Measurements from ENCODE around the gene SPEG.

Gene SPEG

DNA sequence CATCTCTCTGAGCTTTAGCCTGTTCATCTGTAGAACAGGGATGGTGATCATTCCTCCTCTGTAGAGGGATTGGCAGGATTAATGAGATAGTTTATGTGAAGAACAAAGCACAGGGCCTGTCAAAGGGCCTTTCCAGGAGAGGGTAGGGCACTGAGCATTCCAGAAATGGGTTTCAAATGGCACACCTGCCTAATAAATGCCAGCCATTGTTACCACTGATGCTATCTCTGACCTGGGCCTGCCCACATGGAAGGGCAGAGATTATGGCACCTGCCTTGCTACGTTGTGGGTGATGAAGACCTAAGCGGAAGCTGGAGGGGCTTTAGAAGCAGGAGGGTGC lies 33.1 kb downstream of the SPEG start:
- DNase-seq (ENCODE audit: low read depth): no peak
- TF ChIP-seq, protein P1, sequence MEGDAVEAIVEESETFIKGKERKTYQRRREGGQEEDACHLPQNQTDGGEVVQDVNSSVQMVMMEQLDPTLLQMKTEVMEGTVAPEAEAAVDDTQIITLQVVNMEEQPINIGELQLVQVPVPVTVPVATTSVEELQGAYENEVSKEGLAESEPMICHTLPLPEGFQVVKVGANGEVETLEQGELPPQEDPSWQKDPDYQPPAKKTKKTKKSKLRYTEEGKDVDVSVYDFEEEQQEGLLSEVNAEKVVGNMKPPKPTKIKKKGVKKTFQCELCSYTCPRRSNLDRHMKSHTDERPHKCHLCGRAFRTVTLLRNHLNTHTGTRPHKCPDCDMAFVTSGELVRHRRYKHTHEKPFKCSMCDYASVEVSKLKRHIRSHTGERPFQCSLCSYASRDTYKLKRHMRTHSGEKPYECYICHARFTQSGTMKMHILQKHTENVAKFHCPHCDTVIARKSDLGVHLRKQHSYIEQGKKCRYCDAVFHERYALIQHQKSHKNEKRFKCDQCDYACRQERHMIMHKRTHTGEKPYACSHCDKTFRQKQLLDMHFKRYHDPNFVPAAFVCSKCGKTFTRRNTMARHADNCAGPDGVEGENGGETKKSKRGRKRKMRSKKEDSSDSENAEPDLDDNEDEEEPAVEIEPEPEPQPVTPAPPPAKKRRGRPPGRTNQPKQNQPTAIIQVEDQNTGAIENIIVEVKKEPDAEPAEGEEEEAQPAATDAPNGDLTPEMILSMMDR (IDR thresholded peaks at IDR 0.05; ENCODE audit: insufficient read depth, low read depth, low read length, missing control alignments): no peak
- H3K4me3 ChIP-seq (ENCODE audit: low read length): no peak overlapping the region

DNA sequence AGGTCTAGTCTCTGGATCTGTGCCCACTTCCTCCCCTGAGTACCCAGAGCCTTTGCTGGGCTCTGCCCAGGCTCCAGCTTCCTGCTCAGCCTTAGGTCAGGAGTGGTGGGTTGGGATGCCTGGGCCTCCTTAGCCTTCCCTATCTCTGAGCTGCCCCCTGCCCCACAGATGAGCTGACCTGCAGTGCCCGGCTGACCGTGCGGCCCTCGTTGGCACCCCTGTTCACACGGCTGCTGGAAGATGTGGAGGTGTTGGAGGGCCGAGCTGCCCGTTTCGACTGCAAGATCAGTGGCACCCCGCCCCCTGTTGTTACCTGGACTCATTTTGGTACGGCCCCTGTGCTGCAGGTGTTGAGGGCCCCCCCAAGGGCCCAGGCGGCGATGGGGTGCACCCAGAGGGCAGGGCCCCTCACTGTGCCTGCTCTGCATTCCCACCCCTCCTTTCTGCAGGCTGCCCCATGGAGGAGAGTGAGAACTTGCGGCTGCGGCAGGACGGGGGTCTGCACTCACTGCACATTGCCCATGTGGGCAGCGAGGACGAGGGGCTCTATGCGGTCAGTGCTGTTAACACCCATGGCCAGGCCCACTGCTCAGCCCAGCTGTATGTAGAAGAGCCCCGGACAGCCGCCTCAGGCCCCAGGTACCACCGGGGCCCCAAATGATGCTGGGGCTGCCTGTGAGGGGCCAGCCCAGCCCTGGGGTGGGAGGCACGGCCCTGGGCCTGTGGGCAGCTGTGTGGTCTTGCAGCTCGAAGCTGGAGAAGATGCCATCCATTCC lies 34.0 kb downstream of the SPEG start:
- no peak for DNase-seq (ENCODE audit: low read depth)
- no peak overlapping the region for H3K4me3 ChIP-seq (ENCODE audit: low read length)
- TF ChIP-seq, protein P1 (IDR thresholded peaks at IDR 0.05; ENCODE audit: insufficient read depth, low read depth, low read length, missing control alignments): no peak

DNA sequence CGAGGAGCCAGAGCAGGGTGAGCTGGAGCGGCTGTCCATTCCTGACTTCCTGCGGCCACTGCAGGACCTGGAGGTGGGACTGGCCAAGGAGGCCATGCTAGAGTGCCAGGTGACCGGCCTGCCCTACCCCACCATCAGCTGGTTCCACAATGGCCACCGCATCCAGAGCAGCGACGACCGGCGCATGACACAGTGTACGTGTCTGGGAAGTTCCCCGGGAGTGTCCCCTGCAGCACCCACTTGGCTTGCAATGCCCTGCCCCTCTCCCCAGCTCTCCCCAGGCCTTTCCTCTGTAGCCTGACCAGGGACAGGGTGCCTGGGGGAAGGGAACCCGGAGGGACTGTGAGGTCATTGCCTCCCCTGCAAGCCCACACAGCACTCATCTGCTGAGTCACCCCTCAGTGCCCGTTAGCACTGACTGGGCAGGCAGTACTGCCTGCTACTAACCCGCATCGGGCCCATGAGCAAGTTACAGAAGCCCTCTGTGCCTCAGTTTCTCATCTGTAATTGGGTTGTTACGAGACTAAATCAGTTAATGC lies 34.6 kb downstream of the SPEG start:
- no peak overlapping the region for H3K4me3 ChIP-seq (ENCODE audit: low read length)
- TF ChIP-seq, protein P1 (IDR thresholded peaks at IDR 0.05; ENCODE audit: insufficient read depth, low read depth, low read length, missing control alignments): no peak
- DNase-seq (ENCODE audit: low read depth): peak; percentile 87

DNA sequence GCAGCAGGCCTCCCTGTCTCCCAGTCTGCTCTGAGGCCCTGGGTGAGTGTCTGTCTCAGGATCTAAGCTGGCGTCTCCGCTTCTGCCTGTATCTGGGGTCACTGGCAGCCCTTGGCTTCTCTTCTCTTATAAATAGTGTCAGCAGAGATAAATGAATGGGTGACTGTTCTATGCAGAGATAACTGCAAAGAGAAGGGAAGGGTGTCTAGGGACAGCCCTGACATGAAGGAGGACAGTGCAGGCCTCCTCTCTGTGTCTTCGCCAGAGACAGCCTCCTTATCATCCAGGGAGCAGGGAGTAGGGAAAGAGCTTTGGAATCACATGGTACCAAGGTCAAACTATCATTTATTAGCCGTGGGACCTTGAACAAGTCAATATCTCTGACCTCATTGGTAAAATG lies 35.8 kb downstream of the SPEG start:
- TF ChIP-seq, protein P1 (IDR thresholded peaks at IDR 0.05; ENCODE audit: insufficient read depth, low read depth, low read length, missing control alignments): no peak
- no peak for DNase-seq (ENCODE audit: low read depth)
- no peak overlapping the region for H3K4me3 ChIP-seq (ENCODE audit: low read length)

DNA sequence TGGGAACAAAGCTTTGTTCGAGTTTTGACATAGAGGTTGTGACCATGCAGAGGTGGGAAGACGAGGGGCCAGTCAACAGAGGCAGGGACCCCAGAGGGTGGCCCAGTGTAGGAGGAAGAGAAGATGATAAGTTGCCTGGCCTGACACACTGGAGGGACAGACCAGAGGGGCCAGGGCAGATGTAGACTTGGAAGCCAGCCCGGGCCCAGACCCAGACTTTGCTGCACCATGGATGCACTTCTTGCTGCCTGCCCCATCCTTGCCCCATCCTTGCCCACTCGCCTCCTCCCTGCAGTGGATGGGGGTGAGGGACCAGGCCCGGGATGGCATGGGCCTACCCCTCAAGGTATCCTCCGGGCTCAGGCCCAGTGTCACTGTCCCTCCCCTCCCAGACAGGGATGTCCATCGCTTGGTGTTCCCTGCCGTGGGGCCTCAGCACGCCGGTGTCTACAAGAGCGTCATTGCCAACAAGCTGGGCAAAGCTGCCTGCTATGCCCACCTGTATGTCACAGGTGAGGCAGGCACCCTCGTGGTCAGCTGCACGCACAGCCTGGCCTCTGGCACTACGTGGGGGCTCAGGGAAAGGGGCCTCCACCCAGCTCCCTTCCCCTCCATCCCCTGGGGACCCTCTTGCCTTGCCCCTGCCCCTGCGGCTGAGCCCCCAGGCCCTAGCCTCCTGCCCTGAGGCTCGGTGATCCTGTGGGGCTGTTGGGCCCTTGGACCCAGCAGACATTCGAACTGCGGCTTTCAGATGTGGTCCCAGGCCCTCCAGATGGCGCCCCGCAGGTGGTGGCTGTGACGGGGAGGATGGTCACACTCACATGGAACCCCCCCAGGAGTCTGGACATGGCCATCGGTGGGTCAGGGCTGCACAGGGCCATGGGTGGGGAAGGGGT lies 37.1 kb downstream of the SPEG start:
- no peak for DNase-seq (ENCODE audit: low read depth)
- H3K4me3 ChIP-seq (ENCODE audit: low read length): no peak overlapping the region
- TF ChIP-seq, protein P1 (IDR thresholded peaks at IDR 0.05; ENCODE audit: insufficient read depth, low read depth, low read length, missing control alignments): no peak

DNA sequence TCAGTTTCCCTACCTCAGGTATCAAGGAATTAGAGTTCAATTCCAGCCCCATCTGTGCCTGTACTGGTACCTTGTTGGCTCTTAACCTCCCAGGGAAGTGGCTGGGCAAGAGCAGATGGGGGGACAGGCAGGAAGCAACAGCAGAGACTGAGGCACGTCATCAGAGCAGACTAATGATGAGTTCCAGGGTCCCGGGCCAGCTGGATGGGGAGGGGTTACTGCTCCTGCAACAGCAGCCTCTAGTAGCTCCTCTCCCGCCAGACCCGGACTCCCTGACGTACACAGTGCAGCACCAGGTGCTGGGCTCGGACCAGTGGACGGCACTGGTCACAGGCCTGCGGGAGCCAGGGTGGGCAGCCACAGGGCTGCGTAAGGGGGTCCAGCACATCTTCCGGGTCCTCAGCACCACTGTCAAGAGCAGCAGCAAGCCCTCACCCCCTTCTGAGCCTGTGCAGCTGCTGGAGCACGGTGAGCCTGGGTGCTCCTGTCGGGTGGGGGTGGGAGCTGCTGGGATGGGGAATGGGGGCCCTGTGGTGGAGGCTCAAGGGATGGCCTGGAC lies 38.1 kb downstream of the SPEG start:
- TF ChIP-seq, protein P1 (IDR thresholded peaks at IDR 0.05; ENCODE audit: insufficient read depth, low read depth, low read length, missing control alignments): no peak
- no peak overlapping the region for H3K4me3 ChIP-seq (ENCODE audit: low read length)
- no peak for DNase-seq (ENCODE audit: low read depth)
